Measurements from ENCODE around the gene TSBP1.

TSBP1 gene, protein sequence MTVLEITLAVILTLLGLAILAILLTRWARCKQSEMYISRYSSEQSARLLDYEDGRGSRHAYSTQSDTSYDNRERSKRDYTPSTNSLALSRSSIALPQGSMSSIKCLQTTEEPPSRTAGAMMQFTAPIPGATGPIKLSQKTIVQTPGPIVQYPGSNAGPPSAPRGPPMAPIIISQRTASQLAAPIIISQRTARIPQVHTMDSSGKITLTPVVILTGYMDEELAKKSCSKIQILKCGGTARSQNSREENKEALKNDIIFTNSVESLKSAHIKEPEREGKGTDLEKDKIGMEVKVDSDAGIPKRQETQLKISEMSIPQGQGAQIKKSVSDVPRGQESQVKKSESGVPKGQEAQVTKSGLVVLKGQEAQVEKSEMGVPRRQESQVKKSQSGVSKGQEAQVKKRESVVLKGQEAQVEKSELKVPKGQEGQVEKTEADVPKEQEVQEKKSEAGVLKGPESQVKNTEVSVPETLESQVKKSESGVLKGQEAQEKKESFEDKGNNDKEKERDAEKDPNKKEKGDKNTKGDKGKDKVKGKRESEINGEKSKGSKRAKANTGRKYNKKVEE

DNA sequence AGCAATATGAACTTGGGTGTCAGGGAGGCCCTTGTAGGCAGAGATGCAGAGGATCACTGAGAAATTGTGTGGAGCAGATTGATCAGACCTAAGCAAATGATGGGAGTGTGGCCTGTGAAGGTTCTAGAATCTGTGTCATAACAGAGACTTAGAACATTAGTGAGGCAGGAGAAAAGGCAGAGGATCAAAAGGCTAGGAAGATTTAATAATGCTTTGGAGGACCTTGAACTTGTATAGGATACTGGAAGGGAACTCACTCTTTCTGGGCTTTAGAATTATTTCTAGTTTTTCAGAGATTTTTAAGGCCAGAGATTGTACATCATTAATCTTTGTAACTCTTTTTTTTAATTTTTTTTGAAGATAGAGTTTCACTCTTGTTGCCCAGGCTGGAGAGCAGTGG, at the start of gene TSBP1:
Gene TSBP1, minus strand, starts transcription at position 101 of the 400 bp plus-strand sequence. CDS start 197 bp downstream, outside the sequence.
- H3K4me3 ChIP-seq (replicated peaks; ENCODE audit: low read depth, low read length), result no peak within 1 kb of the TSS
- TF ChIP-seq, protein P1, sequence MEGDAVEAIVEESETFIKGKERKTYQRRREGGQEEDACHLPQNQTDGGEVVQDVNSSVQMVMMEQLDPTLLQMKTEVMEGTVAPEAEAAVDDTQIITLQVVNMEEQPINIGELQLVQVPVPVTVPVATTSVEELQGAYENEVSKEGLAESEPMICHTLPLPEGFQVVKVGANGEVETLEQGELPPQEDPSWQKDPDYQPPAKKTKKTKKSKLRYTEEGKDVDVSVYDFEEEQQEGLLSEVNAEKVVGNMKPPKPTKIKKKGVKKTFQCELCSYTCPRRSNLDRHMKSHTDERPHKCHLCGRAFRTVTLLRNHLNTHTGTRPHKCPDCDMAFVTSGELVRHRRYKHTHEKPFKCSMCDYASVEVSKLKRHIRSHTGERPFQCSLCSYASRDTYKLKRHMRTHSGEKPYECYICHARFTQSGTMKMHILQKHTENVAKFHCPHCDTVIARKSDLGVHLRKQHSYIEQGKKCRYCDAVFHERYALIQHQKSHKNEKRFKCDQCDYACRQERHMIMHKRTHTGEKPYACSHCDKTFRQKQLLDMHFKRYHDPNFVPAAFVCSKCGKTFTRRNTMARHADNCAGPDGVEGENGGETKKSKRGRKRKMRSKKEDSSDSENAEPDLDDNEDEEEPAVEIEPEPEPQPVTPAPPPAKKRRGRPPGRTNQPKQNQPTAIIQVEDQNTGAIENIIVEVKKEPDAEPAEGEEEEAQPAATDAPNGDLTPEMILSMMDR (IDR thresholded peaks at IDR 0.05; ENCODE audit: low read length, missing control alignments), result no peak
- DNase-seq (ENCODE audit: low read depth), result no peak

DNA sequence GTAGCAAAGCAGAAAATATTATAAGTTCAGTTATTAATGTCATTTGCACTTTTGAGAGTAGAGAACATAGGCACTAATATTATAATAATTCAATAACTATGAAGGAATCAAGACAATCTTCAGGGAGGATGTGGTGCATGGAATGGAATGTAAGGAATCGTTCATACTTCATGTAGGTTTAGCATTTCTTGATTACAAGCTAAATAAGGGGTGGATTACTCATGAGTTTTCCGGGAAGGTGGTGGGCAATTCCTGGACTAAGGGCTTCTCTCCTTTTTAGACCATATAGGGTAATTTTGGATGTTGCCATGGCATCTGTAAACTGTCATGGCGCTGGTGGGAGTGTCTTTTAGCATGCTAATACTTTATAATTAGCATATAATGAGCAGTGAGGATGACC, 44.3 kb upstream of the TSBP1 start:
- peak overlapping the region; percentile 24 for H3K4me3 ChIP-seq (replicated peaks; ENCODE audit: low read depth, low read length)
- TF ChIP-seq, protein P1 (IDR thresholded peaks at IDR 0.05; ENCODE audit: low read length, missing control alignments), result no peak
- peak; percentile 48 for DNase-seq (ENCODE audit: low read depth)

DNA sequence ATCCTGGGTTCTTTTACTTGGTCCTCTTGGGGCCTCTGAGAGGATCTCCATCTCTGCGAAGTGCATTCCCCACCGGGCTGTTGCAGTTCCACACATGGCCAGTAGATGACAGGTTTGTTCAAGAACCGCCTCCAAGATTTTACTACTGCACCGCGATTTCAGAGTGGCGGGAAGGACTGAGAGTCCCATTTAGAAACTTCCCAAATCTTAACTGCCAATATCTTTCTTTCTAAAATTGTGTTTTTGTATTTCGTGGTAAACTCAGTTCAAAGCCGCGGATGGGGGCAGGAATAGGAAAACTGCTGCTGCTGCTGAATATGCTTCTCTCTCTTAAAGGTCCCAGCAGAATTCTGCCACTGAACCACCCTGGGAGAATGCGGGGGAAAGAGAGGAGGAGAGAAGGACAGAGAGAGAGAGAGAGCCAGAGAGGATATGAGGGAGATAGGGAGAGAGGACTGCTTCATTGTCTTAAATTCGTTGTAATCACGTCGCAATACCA, 43.9 kb upstream of the TSBP1 start:
- TF ChIP-seq, protein P1 (IDR thresholded peaks at IDR 0.05; ENCODE audit: low read length, missing control alignments), result peak; percentile 96
- H3K4me3 ChIP-seq (replicated peaks; ENCODE audit: low read depth, low read length), result peak overlapping the region; percentile 24

DNA sequence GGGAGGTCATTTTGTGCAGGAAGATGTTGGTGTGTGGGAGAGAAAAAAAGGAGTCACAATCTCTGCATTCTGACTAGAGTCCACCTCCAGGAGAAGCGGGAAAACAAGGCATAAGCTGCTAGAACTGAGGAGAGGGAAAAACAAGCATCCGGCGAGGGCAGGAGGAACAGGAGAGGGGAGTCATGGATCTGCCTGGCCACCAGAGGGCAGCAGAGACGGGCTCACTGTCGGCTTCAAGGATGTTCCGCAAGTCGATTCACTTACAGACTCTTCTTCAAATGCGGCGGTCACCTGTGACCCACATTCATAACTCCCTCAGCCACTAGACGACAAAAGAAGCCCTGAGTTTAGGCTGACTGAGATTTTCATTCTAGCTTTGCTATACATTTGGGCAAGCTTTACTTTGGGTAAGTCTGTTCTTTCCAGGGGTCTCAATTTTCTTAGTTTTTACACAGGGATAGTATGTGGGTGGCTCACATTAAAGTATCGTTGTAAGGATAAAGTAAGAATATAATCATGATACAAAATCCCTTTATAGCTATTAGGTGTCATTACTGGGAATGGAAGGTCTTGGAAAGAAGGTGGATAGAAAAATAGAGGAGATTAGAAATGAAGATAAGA, 41.8 kb upstream of the TSBP1 start:
- DNase-seq (ENCODE audit: low read depth), result peak; percentile 84
- H3K4me3 ChIP-seq (replicated peaks; ENCODE audit: low read depth, low read length), result no peak overlapping the region
- TF ChIP-seq, protein P1 (IDR thresholded peaks at IDR 0.05; ENCODE audit: low read length, missing control alignments), result peak; percentile 95

More for the DNA sequence above, 43.9 kb upstream of the TSBP1 start:
- DNase-seq (ENCODE audit: low read depth), result peak; percentile 81

GRCh38 chr6:32411566-32412327, 40.0 kb upstream of the TSBP1 start:
- no peak overlapping the region for H3K4me3 ChIP-seq (replicated peaks; ENCODE audit: low read depth, low read length)
- DNase-seq (ENCODE audit: low read depth), result no peak
- TF ChIP-seq, protein P1 (IDR thresholded peaks at IDR 0.05; ENCODE audit: low read length, missing control alignments), result no peak

DNA sequence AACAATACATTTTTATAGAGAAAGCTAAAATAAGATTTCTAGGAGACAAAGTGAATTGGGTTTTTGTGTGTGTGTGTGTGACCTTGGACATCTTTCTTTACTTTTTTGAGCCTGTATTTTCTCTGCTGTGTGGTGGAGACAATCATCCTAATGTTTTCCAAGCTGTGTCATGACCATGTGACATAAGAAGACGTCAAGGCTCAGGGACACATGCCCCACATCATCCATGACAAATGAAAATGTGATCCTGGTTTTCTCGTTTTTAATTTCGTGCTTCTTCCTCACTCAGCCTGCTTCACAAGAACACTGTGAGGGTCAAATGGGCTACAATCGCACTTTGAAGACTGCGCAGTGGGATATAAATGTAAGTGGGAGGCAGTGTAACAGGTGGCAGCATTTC, 39.2 kb upstream of the TSBP1 start:
- TF ChIP-seq, protein P1 (IDR thresholded peaks at IDR 0.05; ENCODE audit: low read length, missing control alignments), result no peak
- DNase-seq (ENCODE audit: low read depth), result no peak
- no peak overlapping the region for H3K4me3 ChIP-seq (replicated peaks; ENCODE audit: low read depth, low read length)
